HEK293 (cell line): Measurements from ENCODE around the gene IGF2R.

Source experiments
- CTCF ChIA-PET: fragments of 350-600 bp; formaldehyde crosslinking; extraction: SDS; loops from one replicate; lab custom pipeline; 2021; ENCODE audit warnings: antibody characterized with exemption; lab: Yijun Ruan, JAX
- POLR2A ChIA-PET: fragments of 300-600 bp; formaldehyde crosslinking; extraction: SDS; loops from one replicate; lab custom pipeline; 2020; ENCODE audit warnings: antibody characterized with exemption, inconsistent platforms; lab: Yijun Ruan, JAX
- H3K27ac ChIP-seq: fragments of 200-500 bp; sonication (Bioruptor generic); 2 replicates; pipeline ENCODE4 v1.5.1; 2014; ENCODE audit warnings: low read depth, low read length, control low read depth, inconsistent platforms; ENCODE audit errors: extremely low read depth
- H3K36me3 ChIP-seq, 2 experiments: fragments of 200-500 bp in 1 of 2; sonication (Bioruptor generic) in 1 of 2; 1 replicate in 1 of 2; 2 replicates in 1 of 2; pipeline ENCODE4 v1.5.1; 2014 to 2017; ENCODE audit warnings: inconsistent platforms in 2 of 2, low read length in 2 of 2; ENCODE audit not compliant: control insufficient read depth in 2 of 2, insufficient read depth in 1 of 2
- H3K4me1 ChIP-seq: fragments of 200-500 bp; sonication (Bioruptor generic); 2 replicates; pipeline ENCODE4 v1.5.1; 2014; ENCODE audit warnings: mild to moderate bottlenecking, low read length, inconsistent platforms; ENCODE audit not compliant: control insufficient read depth, insufficient read depth
- H3K4me3 ChIP-seq: 2 replicates; pipeline ENCODE4 v1.5.1; 2011; ENCODE audit warnings: low read depth, mild to moderate bottlenecking, control low read depth, low read length, moderate library complexity
- H3K9me3 ChIP-seq: fragments of 200-500 bp; sonication (Bioruptor generic); 2 replicates; pipeline ENCODE4 v1.5.1; 2014; ENCODE audit warnings: low read depth, low read length, inconsistent platforms; ENCODE audit not compliant: control insufficient read depth, insufficient read depth
- KLF10 ChIP-seq: fragments of 450-650 bp; IDR thresholded peaks from 2 replicates; pipeline ENCODE4 v1.5.1; 2018; ENCODE audit warnings: missing biosample characterization, mild to moderate bottlenecking, missing genetic modification characterization
- KLF7 ChIP-seq: fragments of 450-650 bp; formaldehyde crosslinking; IDR thresholded peaks from 2 replicates; pipeline ENCODE4 v1.5.1; 2016; ENCODE audit warnings: missing biosample characterization, missing genetic modification characterization, borderline replicate concordance
- PRDM1 ChIP-seq: fragments of 450-650 bp; formaldehyde crosslinking; IDR thresholded peaks from 2 replicates; pipeline ENCODE4; 2016; ENCODE audit warnings: missing biosample characterization, missing genetic modification characterization
- REPIN1 ChIP-seq: fragments of 450-650 bp; formaldehyde crosslinking; IDR thresholded peaks from 2 replicates; pipeline ENCODE4 v1.5.1; 2017; ENCODE audit warnings: missing biosample characterization, missing genetic modification characterization, low read depth
- ZNF121 ChIP-seq: fragments of 450-650 bp; formaldehyde crosslinking; IDR thresholded peaks from 2 replicates; pipeline ENCODE4 v1.5.1; 2016; ENCODE audit warnings: missing biosample characterization, missing genetic modification characterization
- ZNF221 ChIP-seq: fragments of 450-650 bp; formaldehyde crosslinking; IDR thresholded peaks from 2 replicates; pipeline ENCODE4 v1.5.1; 2017; ENCODE audit warnings: missing biosample characterization, missing genetic modification characterization, borderline replicate concordance
- ZNF24 ChIP-seq: fragments of 450-650 bp; formaldehyde crosslinking; IDR thresholded peaks from 2 replicates; pipeline ENCODE4 v1.5.1; 2016; ENCODE audit warnings: missing biosample characterization, missing genetic modification characterization
- ZNF391 ChIP-seq: fragments of 450-650 bp; formaldehyde crosslinking; IDR thresholded peaks from 2 replicates; pipeline ENCODE4 v1.5.1; 2016; ENCODE audit warnings: low read depth, missing biosample characterization, missing genetic modification characterization, borderline replicate concordance
- ZNF426 ChIP-seq: fragments of 450-650 bp; formaldehyde crosslinking; IDR thresholded peaks from 2 replicates; pipeline ENCODE4 v1.5.1; 2017; ENCODE audit warnings: missing biosample characterization, missing genetic modification characterization, mild to moderate bottlenecking, inconsistent platforms, moderate library complexity
- ZNF48 ChIP-seq: fragments of 450-650 bp; formaldehyde crosslinking; IDR thresholded peaks from 2 replicates; pipeline ENCODE4 v1.5.1; 2016; ENCODE audit warnings: missing biosample characterization, missing genetic modification characterization
- ZNF549 ChIP-seq: fragments of 450-650 bp; IDR thresholded peaks from 2 replicates; pipeline ENCODE4 v1.5.1; 2018; ENCODE audit warnings: missing biosample characterization, missing genetic modification characterization, mild to moderate bottlenecking, inconsistent platforms, moderate library complexity
- ZNF629 ChIP-seq: fragments of 450-650 bp; formaldehyde crosslinking; IDR thresholded peaks from 2 replicates; pipeline ENCODE4 v1.5.1; 2017; ENCODE audit warnings: missing biosample characterization, missing genetic modification characterization
- ZNF792 ChIP-seq: fragments of 450-650 bp; formaldehyde crosslinking; IDR thresholded peaks from 2 replicates; pipeline ENCODE4 v1.5.1; 2016; ENCODE audit warnings: missing biosample characterization, missing genetic modification characterization
- TF ChIP-seq, protein P1 (sequence below): fragments of 450-650 bp; formaldehyde crosslinking; IDR thresholded peaks from 2 replicates; pipeline ENCODE4 v1.5.1; 2016; ENCODE audit warnings: missing biosample characterization, missing genetic modification characterization
- TF ChIP-seq, protein P2 (sequence below): fragments of 450-650 bp; formaldehyde crosslinking; IDR thresholded peaks from 2 replicates; pipeline ENCODE4 v1.5.1; 2016; ENCODE audit warnings: missing biosample characterization, missing genetic modification characterization
- TF ChIP-seq, protein P3 (sequence below): fragments of 450-650 bp; formaldehyde crosslinking; IDR thresholded peaks from 2 replicates; pipeline ENCODE4 v1.5.1; 2016; ENCODE audit warnings: missing biosample characterization, missing genetic modification characterization, low read depth
- TF ChIP-seq, protein P4 (sequence below): fragments of 450-650 bp; IDR thresholded peaks from 2 replicates; pipeline ENCODE4 v1.5.1; 2018; ENCODE audit warnings: missing biosample characterization, missing genetic modification characterization
- TF ChIP-seq, protein P5 (sequence below): fragments of 450-650 bp; formaldehyde crosslinking; IDR thresholded peaks from 2 replicates; pipeline ENCODE4 v1.5.1; 2017; ENCODE audit warnings: missing biosample characterization, mild to moderate bottlenecking, missing genetic modification characterization, moderate library complexity
- TF ChIP-seq, protein P6 (sequence below): fragments of 450-650 bp; formaldehyde crosslinking; IDR thresholded peaks from 2 replicates; pipeline ENCODE4 v1.5.1; 2016; ENCODE audit warnings: missing biosample characterization, missing genetic modification characterization
- TF ChIP-seq, protein P7 (sequence below): fragments of 450-650 bp; formaldehyde crosslinking; IDR thresholded peaks from 2 replicates; pipeline ENCODE4 v1.5.1; 2016; ENCODE audit warnings: missing biosample characterization, missing genetic modification characterization
- TF ChIP-seq, protein P8 (sequence below): fragments of 450-650 bp; formaldehyde crosslinking; IDR thresholded peaks from 2 replicates; pipeline ENCODE4 v1.5.1; 2016; ENCODE audit warnings: missing biosample characterization, missing genetic modification characterization

The IGF2R gene

DNA sequence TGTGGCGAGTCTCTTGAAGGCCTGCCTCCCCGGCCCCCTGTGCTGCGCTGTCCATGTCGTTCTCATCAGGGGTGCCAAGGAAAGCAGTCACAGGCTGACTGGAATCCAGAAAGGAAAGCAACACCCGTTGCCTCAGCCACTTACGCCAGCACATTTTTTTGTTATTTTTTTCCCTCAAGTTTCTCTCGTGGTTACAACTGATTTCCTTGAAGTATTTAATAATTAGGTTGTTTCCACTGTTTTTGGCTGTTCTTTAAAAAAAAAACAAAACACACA lies 134.9 kb downstream of the IGF2R start (continued):
- TF ChIP-seq ZNF121 (tag by site-specific recombination), result no peak
- no peak for TF ChIP-seq ZNF426 (tag by site-specific recombination)
- TF ChIP-seq PRDM1 (tag by site-specific recombination), result no peak

DNA sequence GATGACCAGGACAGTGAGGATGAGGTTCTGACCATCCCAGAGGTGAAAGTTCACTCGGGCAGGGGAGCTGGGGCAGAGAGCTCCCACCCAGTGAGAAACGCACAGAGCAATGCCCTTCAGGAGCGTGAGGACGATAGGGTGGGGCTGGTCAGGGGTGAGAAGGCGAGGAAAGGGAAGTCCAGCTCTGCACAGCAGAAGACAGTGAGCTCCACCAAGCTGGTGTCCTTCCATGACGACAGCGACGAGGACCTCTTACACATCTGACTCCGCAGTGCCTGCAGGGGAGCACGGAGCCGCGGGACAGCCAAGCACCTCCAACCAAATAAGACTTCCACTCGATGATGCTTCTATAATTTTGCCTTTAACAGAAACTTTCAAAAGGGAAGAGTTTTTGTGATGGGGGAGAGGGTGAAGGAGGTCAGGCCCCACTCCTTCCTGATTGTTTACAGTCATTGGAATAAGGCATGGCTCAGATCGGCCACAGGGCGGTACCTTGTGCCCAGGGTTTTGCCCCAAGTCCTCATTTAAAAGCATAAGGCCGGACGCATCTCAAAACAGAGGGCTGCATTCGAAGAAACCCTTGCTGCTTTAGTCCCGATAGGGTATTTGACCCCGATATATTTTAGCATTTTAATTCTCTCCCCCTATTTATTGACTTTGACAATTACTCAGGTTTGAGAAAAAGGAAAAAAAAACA lies 136.1 kb downstream of the IGF2R start:
- H3K9me3 ChIP-seq, result no peaks in the 10 kb centered on the region
- no peak overlapping the region for H3K27ac ChIP-seq
- no peak overlapping the region for H3K4me3 ChIP-seq
- peaks cover 0 to 80% of the 10 kb centered on the region in 2 experiments; a peak in 1 of 3 replicates for H3K36me3 ChIP-seq
- CTCF ChIA-PET, result interaction anchor here (0.6 to 1.3 kb wide), 3 partner anchors 25 to 350 kb away, joined by 3 to 6 read pairs (median 3); no protein-coding TSS in a partner anchor
- no peaks in the 10 kb centered on the region for H3K4me1 ChIP-seq
- POLR2A ChIA-PET, result no interaction called here
- TF ChIP-seq, protein P1, sequence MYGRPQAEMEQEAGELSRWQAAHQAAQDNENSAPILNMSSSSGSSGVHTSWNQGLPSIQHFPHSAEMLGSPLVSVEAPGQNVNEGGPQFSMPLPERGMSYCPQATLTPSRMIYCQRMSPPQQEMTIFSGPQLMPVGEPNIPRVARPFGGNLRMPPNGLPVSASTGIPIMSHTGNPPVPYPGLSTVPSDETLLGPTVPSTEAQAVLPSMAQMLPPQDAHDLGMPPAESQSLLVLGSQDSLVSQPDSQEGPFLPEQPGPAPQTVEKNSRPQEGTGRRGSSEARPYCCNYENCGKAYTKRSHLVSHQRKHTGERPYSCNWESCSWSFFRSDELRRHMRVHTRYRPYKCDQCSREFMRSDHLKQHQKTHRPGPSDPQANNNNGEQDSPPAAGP (tag by site-specific recombination), result no peak
- TF ChIP-seq ZNF629 (tag by site-specific recombination) (no peak), KLF10 (no peak), REPIN1 (tag by site-specific recombination) (no peak), ZNF221 (tag by site-specific recombination) (no peak), KLF7 (tag by site-specific recombination) (no peak), ZNF549 (tag by site-specific recombination) (no peak), ZNF391 (tag by site-specific recombination) (no peak), ZNF792 (tag by site-specific recombination) (no peak), ZNF121 (tag by site-specific recombination) (no peak), ZNF48 (tag by site-specific recombination) (no peak), ZNF24 (tag by site-specific recombination) (no peak)
- TF ChIP-seq, protein P2, sequence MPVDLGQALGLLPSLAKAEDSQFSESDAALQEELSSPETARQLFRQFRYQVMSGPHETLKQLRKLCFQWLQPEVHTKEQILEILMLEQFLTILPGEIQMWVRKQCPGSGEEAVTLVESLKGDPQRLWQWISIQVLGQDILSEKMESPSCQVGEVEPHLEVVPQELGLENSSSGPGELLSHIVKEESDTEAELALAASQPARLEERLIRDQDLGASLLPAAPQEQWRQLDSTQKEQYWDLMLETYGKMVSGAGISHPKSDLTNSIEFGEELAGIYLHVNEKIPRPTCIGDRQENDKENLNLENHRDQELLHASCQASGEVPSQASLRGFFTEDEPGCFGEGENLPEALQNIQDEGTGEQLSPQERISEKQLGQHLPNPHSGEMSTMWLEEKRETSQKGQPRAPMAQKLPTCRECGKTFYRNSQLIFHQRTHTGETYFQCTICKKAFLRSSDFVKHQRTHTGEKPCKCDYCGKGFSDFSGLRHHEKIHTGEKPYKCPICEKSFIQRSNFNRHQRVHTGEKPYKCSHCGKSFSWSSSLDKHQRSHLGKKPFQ, result no peak
- TF ChIP-seq, protein P3, sequence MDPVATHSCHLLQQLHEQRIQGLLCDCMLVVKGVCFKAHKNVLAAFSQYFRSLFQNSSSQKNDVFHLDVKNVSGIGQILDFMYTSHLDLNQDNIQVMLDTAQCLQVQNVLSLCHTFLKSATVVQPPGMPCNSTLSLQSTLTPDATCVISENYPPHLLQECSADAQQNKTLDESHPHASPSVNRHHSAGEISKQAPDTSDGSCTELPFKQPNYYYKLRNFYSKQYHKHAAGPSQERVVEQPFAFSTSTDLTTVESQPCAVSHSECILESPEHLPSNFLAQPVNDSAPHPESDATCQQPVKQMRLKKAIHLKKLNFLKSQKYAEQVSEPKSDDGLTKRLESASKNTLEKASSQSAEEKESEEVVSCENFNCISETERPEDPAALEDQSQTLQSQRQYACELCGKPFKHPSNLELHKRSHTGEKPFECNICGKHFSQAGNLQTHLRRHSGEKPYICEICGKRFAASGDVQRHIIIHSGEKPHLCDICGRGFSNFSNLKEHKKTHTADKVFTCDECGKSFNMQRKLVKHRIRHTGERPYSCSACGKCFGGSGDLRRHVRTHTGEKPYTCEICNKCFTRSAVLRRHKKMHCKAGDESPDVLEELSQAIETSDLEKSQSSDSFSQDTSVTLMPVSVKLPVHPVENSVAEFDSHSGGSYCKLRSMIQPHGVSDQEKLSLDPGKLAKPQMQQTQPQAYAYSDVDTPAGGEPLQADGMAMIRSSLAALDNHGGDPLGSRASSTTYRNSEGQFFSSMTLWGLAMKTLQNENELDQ (tag by site-specific recombination), result no peak
- TF ChIP-seq, protein P4, sequence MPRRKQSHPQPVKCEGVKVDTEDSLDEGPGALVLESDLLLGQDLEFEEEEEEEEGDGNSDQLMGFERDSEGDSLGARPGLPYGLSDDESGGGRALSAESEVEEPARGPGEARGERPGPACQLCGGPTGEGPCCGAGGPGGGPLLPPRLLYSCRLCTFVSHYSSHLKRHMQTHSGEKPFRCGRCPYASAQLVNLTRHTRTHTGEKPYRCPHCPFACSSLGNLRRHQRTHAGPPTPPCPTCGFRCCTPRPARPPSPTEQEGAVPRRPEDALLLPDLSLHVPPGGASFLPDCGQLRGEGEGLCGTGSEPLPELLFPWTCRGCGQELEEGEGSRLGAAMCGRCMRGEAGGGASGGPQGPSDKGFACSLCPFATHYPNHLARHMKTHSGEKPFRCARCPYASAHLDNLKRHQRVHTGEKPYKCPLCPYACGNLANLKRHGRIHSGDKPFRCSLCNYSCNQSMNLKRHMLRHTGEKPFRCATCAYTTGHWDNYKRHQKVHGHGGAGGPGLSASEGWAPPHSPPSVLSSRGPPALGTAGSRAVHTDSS (tag by site-specific recombination), result no peak
- TF ChIP-seq, protein P5, sequence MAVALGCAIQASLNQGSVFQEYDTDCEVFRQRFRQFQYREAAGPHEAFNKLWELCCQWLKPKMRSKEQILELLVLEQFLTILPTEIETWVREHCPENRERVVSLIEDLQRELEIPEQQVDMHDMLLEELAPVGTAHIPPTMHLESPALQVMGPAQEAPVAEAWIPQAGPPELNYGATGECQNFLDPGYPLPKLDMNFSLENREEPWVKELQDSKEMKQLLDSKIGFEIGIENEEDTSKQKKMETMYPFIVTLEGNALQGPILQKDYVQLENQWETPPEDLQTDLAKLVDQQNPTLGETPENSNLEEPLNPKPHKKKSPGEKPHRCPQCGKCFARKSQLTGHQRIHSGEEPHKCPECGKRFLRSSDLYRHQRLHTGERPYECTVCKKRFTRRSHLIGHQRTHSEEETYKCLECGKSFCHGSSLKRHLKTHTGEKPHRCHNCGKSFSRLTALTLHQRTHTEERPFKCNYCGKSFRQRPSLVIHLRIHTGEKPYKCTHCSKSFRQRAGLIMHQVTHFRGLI, result no peak
- TF ChIP-seq, protein P6, sequence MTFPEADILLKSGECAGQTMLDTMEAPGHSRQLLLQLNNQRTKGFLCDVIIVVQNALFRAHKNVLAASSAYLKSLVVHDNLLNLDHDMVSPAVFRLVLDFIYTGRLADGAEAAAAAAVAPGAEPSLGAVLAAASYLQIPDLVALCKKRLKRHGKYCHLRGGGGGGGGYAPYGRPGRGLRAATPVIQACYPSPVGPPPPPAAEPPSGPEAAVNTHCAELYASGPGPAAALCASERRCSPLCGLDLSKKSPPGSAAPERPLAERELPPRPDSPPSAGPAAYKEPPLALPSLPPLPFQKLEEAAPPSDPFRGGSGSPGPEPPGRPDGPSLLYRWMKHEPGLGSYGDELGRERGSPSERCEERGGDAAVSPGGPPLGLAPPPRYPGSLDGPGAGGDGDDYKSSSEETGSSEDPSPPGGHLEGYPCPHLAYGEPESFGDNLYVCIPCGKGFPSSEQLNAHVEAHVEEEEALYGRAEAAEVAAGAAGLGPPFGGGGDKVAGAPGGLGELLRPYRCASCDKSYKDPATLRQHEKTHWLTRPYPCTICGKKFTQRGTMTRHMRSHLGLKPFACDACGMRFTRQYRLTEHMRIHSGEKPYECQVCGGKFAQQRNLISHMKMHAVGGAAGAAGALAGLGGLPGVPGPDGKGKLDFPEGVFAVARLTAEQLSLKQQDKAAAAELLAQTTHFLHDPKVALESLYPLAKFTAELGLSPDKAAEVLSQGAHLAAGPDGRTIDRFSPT (tag by site-specific recombination), result no peak
- TF ChIP-seq, protein P7, sequence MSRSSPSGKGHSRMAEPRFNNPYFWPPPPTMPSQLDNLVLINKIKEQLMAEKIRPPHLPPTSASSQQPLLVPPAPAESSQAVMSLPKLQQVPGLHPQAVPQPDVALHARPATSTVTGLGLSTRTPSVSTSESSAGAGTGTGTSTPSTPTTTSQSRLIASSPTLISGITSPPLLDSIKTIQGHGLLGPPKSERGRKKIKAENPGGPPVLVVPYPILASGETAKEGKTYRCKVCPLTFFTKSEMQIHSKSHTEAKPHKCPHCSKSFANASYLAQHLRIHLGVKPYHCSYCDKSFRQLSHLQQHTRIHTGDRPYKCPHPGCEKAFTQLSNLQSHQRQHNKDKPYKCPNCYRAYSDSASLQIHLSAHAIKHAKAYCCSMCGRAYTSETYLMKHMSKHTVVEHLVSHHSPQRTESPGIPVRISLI (tag by site-specific recombination), result no peak
- TF ChIP-seq, protein P8, sequence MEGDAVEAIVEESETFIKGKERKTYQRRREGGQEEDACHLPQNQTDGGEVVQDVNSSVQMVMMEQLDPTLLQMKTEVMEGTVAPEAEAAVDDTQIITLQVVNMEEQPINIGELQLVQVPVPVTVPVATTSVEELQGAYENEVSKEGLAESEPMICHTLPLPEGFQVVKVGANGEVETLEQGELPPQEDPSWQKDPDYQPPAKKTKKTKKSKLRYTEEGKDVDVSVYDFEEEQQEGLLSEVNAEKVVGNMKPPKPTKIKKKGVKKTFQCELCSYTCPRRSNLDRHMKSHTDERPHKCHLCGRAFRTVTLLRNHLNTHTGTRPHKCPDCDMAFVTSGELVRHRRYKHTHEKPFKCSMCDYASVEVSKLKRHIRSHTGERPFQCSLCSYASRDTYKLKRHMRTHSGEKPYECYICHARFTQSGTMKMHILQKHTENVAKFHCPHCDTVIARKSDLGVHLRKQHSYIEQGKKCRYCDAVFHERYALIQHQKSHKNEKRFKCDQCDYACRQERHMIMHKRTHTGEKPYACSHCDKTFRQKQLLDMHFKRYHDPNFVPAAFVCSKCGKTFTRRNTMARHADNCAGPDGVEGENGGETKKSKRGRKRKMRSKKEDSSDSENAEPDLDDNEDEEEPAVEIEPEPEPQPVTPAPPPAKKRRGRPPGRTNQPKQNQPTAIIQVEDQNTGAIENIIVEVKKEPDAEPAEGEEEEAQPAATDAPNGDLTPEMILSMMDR (tag by site-specific recombination), result no peak
